Hair follicle dermal papilla cell (primary cell): ENCODE results near the gene ZNF296. TPM values are rescaled to one million over a fixed set of nuclear protein-coding genes. Genes with fewer than 3 reads are reported as not detected.

Experiments
- small RNA-seq: library from RNA; depleted of rRNA; stranded (forward); fragments of <200 nt; gene quantifications from one replicate; pipeline ENCODE3, GENCODE V24; 2012
- total RNA-seq: library from RNA; depleted of rRNA; stranded (reverse); fragments of >200 nt; gene quantifications from 2 replicates; pipeline ENCODE4 v1.2.3, GENCODE V29; 2012

The ZNF296 gene
- total RNA-seq, result 0.32 and 0.36 TPM in 2 replicates

GRCh38 chr19:45076029-45076850 lies at the start of gene ZNF296:
Gene ZNF296, minus strand, starts transcription at chr19:45076478. Its CDS starts 105 bp downstream, at chr19:45076373.

GRCh38 chr19:45092747-45093678 lies 16.7 kb upstream of the ZNF296 start, which contains the start of gene PPP1R37:
Gene PPP1R37, plus strand, starts transcription at chr19:45093179. Its CDS starts 147 bp downstream, at chr19:45093326.

GRCh38 chr19:45079063-45079910 lies 3.0 kb upstream of the ZNF296 start, which contains the start of gene GEMIN7:
Gene GEMIN7, plus strand, starts transcription at chr19:45079260. Its CDS starts 10,855 bp downstream, at chr19:45090115.

GRCh38 chr19:45038931-45039893 lies 37.1 kb downstream of the ZNF296 start, which contains the start of gene CLASRP:
Gene CLASRP, plus strand, starts transcription at chr19:45039045. Its CDS starts 1,168 bp downstream, at chr19:45040213.

Small RNA genes within 50 kb of the gene (small RNA-seq; reads per million reads assigned to genes)
- not detected for gene RNU6-611P

Other genes with a start within 250 kb of the ZNF296 start
- 53.2 and 53.7 TPM in 2 replicates for gene NECTIN2, start 230.2 kb downstream of the ZNF296 start, total RNA-seq
- gene TOMM40, start 185.2 kb downstream of the ZNF296 start, total RNA-seq, result 34.2 and 41.9 TPM in 2 replicates
- gene APOE, start 170.7 kb downstream of the ZNF296 start, total RNA-seq, result 2.3 TPM in 2 replicates
- not detected in 2 replicates for gene APOC1, start 161.9 kb downstream of the ZNF296 start, total RNA-seq
- not detected in 2 replicates for gene APOC4, start 134.2 kb downstream of the ZNF296 start, total RNA-seq
- gene APOC2, start 130.4 kb downstream of the ZNF296 start, total RNA-seq, result not detected in 2 replicates
- gene CLPTM1, start 121.1 kb downstream of the ZNF296 start, total RNA-seq, result 39.6 and 40.7 TPM in 2 replicates
- gene RELB, start 75.0 kb downstream of the ZNF296 start, total RNA-seq, result 12.1 and 13.5 TPM in 2 replicates
- 20.9 and 33.2 TPM in 2 replicates for gene CLASRP, start 37.4 kb downstream of the ZNF296 start, total RNA-seq
- gene GEMIN7, start 2.8 kb upstream of the ZNF296 start, total RNA-seq, result 14.9 and 15.4 TPM in 2 replicates
- 42.5 and 51.3 TPM in 2 replicates for gene PPP1R37, start 16.7 kb upstream of the ZNF296 start, total RNA-seq
- gene NKPD1, start 84.5 kb upstream of the ZNF296 start, total RNA-seq, result not detected in 2 replicates
- gene TRAPPC6A, start 101.8 kb upstream of the ZNF296 start, total RNA-seq, result 9.4 and 15.4 TPM in 2 replicates
- 7.2 and 7.6 TPM in 2 replicates for gene BLOC1S3, start 102.3 kb upstream of the ZNF296 start, total RNA-seq
- gene EXOC3L2, start 168.9 kb upstream of the ZNF296 start, total RNA-seq, result not detected in 2 replicates
- 18.6 and 23.5 TPM in 2 replicates for gene MARK4, start 174.8 kb upstream of the ZNF296 start, total RNA-seq
- gene CKM, start 246.4 kb upstream of the ZNF296 start, total RNA-seq, result not detected in 2 replicates